ENCODE data around the gene RNU2-1. TPM values are rescaled to one million over a fixed set of nuclear protein-coding genes. Genes with fewer than 3 reads are reported as not detected.
A peak's percentile ranks its signal among the peaks of the same experiment; 100 is the strongest.

The RNU2-1 gene
- total RNA-seq, 1 experiment from 2014 or later = 6,186 TPM

GRCh38 chr17:43212641-43213490 is 20.9 kb downstream of the RNU2-1 start:
- Histone ChIP-seq H4K5ac (ENCODE audit: insufficient read length, low read depth, low read length) (no peak overlapping the region), H3K4ac (ENCODE audit: low read depth, low read length) (no peak overlapping the region), H2BK12ac (ENCODE audit: insufficient read length, low read depth, low read length) (no peak overlapping the region), H3K79me1 (ENCODE audit: insufficient read depth, low read depth, low read length, poor library complexity, severe bottlenecking) (no peaks in the 10 kb centered on the region), H3T11ph (ENCODE audit: low read length) (no peak overlapping the region), H3K4me2 (ENCODE audit: insufficient read depth, insufficient read length, low read length) (peak overlapping the region; percentile 70), H4K91ac (ENCODE audit: insufficient read length, low read depth, low read length) (no peak overlapping the region), H3K9me3 (ENCODE audit: control insufficient read depth, low read depth, low read length) (no peaks in the 10 kb centered on the region), H3K4me1 (ENCODE audit: insufficient read depth, low read length) (peaks cover 3% of the 10 kb centered on the region; the same call in 1 of the 2 replicates), H2AK5ac (ENCODE audit: insufficient read length, low read length) (no peak overlapping the region), H3K23me2 (ENCODE audit: insufficient read length, low read depth, low read length, poor library complexity, severe bottlenecking) (peaks cover 7% of the 10 kb centered on the region), H3K9ac (ENCODE audit: extremely low read depth, insufficient read length, low read length) (no peak overlapping the region), H4K20me1 (ENCODE audit: control insufficient read depth, insufficient read depth, insufficient read length) (no peaks in the 10 kb centered on the region), H3K18ac (ENCODE audit: insufficient read length, low read depth, low read length) (no peak overlapping the region), H4K8ac (replicated peaks; ENCODE audit: insufficient read length, low read depth, low read length) (no peak overlapping the region), H3K27ac (ENCODE audit: insufficient read length, low read depth, low read length) (no peak overlapping the region), H2BK120ac (ENCODE audit: low read depth, low read length, poor library complexity, severe bottlenecking) (no peak overlapping the region), H3K23ac (ENCODE audit: insufficient read length, low read depth, low read length) (no peak overlapping the region), H3K14ac (ENCODE audit: insufficient read depth, low read length) (no peak overlapping the region), H3K79me2 (ENCODE audit: insufficient read depth, low read length) (no peaks in the 10 kb centered on the region), H2BK20ac (ENCODE audit: low read depth, low read length, poor library complexity, severe bottlenecking) (no peak overlapping the region), H2BK15ac (ENCODE audit: low read depth, low read length) (no peak overlapping the region), H2AFZ (ENCODE audit: low read length) (no peak overlapping the region), H3K27me3 (ENCODE audit: insufficient read depth, low read length) (no peaks in the 10 kb centered on the region), H3K56ac (ENCODE audit: insufficient read length, low read depth, low read length) (no peak overlapping the region), H2BK5ac (ENCODE audit: insufficient read length, low read length) (no peak overlapping the region)
- H3K27me3 Mint-ChIP-seq (ENCODE audit: low read depth) = no peaks in the 10 kb centered on the region; the same call in 1 of the 2 replicates
- H3K36me3 Mint-ChIP-seq (ENCODE audit: insufficient read depth in 1 of 3, low read depth in 3 of 3) = peaks cover 1 to 16% (median 13%) of the 10 kb centered on the region in 3 experiments; a peak in 6 of 7 replicates
- no peaks in the 10 kb centered on the region for H3K9me3 Mint-ChIP-seq
- H3K4me1 Mint-ChIP-seq = peaks cover 17 to 22% of the 10 kb centered on the region in 2 experiments
- no CpG with 5 or more reads among the region's 7 CpGs for WGBS (ENCODE audit: extremely low coverage, insufficient read length, low lambda C conversion rate)
- H3K27ac Mint-ChIP-seq = peak overlapping the region in 1 of 3 experiments; percentile 96; a peak in 1 of 7 replicates
- DNase-seq = no peak
- peak overlapping the region; percentile 91 to 95 for H3K4me3 Mint-ChIP-seq
- TF ChIP-seq CTCF (conservative IDR thresholded peaks at IDR 0.05) = no peak

Data from H9 (cell line).